ENCODE measurements around the gene IFFO2. TPM values are rescaled to one million over a fixed set of nuclear protein-coding genes. Genes with fewer than 3 reads are reported as not detected.

The IFFO2 gene
- total and polyA plus RNA-seq, 2 of the 13 experiments (the other 11 are each of a cell fraction or from before 2014, with no cell fraction given): 7.3 to 16.7 TPM

GRCh38 chr1:18900303-18900841 is 56.1 kb downstream of the IFFO2 start (continued):
- TF ChIP-seq, protein P1, sequence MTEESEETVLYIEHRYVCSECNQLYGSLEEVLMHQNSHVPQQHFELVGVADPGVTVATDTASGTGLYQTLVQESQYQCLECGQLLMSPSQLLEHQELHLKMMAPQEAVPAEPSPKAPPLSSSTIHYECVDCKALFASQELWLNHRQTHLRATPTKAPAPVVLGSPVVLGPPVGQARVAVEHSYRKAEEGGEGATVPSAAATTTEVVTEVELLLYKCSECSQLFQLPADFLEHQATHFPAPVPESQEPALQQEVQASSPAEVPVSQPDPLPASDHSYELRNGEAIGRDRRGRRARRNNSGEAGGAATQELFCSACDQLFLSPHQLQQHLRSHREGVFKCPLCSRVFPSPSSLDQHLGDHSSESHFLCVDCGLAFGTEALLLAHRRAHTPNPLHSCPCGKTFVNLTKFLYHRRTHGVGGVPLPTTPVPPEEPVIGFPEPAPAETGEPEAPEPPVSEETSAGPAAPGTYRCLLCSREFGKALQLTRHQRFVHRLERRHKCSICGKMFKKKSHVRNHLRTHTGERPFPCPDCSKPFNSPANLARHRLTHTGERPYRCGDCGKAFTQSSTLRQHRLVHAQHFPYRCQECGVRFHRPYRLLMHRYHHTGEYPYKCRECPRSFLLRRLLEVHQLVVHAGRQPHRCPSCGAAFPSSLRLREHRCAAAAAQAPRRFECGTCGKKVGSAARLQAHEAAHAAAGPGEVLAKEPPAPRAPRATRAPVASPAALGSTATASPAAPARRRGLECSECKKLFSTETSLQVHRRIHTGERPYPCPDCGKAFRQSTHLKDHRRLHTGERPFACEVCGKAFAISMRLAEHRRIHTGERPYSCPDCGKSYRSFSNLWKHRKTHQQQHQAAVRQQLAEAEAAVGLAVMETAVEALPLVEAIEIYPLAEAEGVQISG (CRISPR knock-in tag; IDR thresholded peaks at IDR 0.05): peak; percentile 64
- TF ChIP-seq MEF2D (CRISPR knock-in tag; IDR thresholded peaks at IDR 0.05) (peak; percentile 84), GTF3A (CRISPR knock-in tag; conservative IDR thresholded peaks at IDR 0.05) (no peak), ZNF713 (CRISPR knock-in tag; IDR thresholded peaks at IDR 0.05) (no peak), AFF4 (CRISPR knock-in tag; IDR thresholded peaks at IDR 0.05) (no peak), RBAK (CRISPR knock-in tag; IDR thresholded peaks at IDR 0.05) (no peak), RARG (CRISPR knock-in tag; IDR thresholded peaks at IDR 0.05; ENCODE audit: low read depth) (0 out of 2 replicates have a peak, but pooled peaks have one; percentile 57), PLRG1 (conservative IDR thresholded peaks at IDR 0.05) (no peak), ETV6 (CRISPR knock-in tag; conservative IDR thresholded peaks at IDR 0.05) (no peak), MEIS1 (CRISPR knock-in tag; IDR thresholded peaks at IDR 0.05; ENCODE audit: borderline replicate concordance) (peak; percentile 97), ZNF562 (CRISPR knock-in tag; IDR thresholded peaks at IDR 0.05; ENCODE audit: borderline replicate concordance) (no peak), ZNF619 (CRISPR knock-in tag; IDR thresholded peaks at IDR 0.05) (no peak), MXD1 (CRISPR knock-in tag; IDR thresholded peaks at IDR 0.05) (no peak), KDM2A (CRISPR knock-in tag; IDR thresholded peaks at IDR 0.05; ENCODE audit: borderline replicate concordance, low read depth) (peak; percentile 34; the same call in 1 of the 2 replicates), ZNF552 (CRISPR knock-in tag; IDR thresholded peaks at IDR 0.05; ENCODE audit: borderline replicate concordance) (no peak), E2F1 (CRISPR knock-in tag; IDR thresholded peaks at IDR 0.05) (no peak), ZBTB1 (CRISPR knock-in tag; IDR thresholded peaks at IDR 0.05; ENCODE audit: borderline replicate concordance) (no peak), HNRNPLL (IDR thresholded peaks at IDR 0.05; ENCODE audit: low read depth, low read length, poor library complexity, severe bottlenecking) (no peak), MAX (IDR thresholded peaks at IDR 0.05) (peak; percentile 72), NR2F1 (CRISPR knock-in tag; IDR thresholded peaks at IDR 0.05) (peak in 1 of 2 experiments; percentile 55; a peak in 1 of 4 replicates)
- TF ChIP-seq, protein P2, sequence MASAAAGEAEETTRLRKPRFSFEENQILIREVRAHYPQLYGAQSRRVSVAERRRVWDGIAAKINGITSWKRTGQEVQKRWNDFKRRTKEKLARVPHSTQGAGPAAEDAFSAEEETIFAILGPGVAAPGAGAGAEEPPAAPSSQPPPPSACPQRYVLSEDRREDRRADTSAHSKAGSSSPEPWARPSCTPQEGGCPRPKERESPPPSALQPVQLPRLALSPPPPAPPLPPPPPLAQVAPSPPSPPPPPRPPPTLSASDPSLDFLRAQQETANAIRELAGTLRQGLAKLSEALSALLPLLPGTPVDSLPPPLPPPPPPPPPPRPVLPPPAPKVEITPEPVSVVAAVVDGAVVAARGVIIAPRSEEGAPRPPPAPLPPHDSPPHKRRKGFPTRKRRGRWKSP (CRISPR knock-in tag; IDR thresholded peaks at IDR 0.05): no peak
